HepG2 (cell line): ENCODE measurements around the gene SP5. TPM values are rescaled to one million over a fixed set of nuclear protein-coding genes. Genes with fewer than 3 reads are reported as not detected.

ENCODE experiments used
- ATF2 ChIP-seq: sonication (generic); formaldehyde crosslinking; IDR thresholded peaks from 2 replicates; pipeline ENCODE4 v1.4.0; 2020; ENCODE audit warnings: missing genetic modification reagents
- ATF4 ChIP-seq, 2 experiments: fragments of 450-650 bp in 1 of 2; sonication (generic) in 1 of 2; formaldehyde crosslinking; IDR thresholded peaks; 2 replicates each; pipeline versions ENCODE4 v1.5.0 to v1.8.0; 2020 to 2022; ENCODE audit warnings: mild to moderate bottlenecking in 1 of 2, missing genetic modification reagents in 1 of 2
- CHD4 ChIP-seq: fragments of 200-600 bp; sonication (generic); IDR thresholded peaks from 2 replicates; pipeline ENCODE4 v1.7.0; 2017; ENCODE audit warnings: mild to moderate bottlenecking, low read length, borderline replicate concordance
- CREB1 ChIP-seq, 2 experiments: fragments of 450-650 bp in 1 of 2; IDR thresholded peaks; 2 replicates each; pipeline ENCODE4 v1.6.1; 2016 to 2017; ENCODE audit warnings: control low read depth in 1 of 2, mild to moderate bottlenecking in 1 of 2, missing compliant biosample characterization in 1 of 2, missing genetic modification characterization in 1 of 2
- FOXP4 ChIP-seq: sonication (generic); formaldehyde crosslinking; IDR thresholded peaks from 2 replicates; pipeline ENCODE4 v1.4.0; 2020; ENCODE audit warnings: missing genetic modification reagents
- GABPB1 ChIP-seq: IDR thresholded peaks from 2 replicates; pipeline ENCODE4 v1.6.1; 2016; ENCODE audit warnings: mild to moderate bottlenecking, missing genetic modification reagents, moderate library complexity, missing compliant biosample characterization
- MZF1 ChIP-seq: sonication (generic); formaldehyde crosslinking; IDR thresholded peaks from 2 replicates; pipeline ENCODE4 v1.8.1; 2023; ENCODE audit warnings: mild to moderate bottlenecking, missing genetic modification reagents, borderline replicate concordance
- NFRKB ChIP-seq: fragments of 450-650 bp; IDR thresholded peaks from 2 replicates; pipeline ENCODE4 v1.6.1; 2017
- RFXANK ChIP-seq: IDR thresholded peaks from 2 replicates; pipeline ENCODE4 v1.6.1; 2016
- SAP130 ChIP-seq: IDR thresholded peaks from 2 replicates; pipeline ENCODE4 v1.6.1; 2016; ENCODE audit warnings: low read depth
- YY1 ChIP-seq: IDR thresholded peaks from 2 replicates; pipeline ENCODE4 v1.6.1; 2011; ENCODE audit warnings: low read length, low read depth, moderate library complexity, mild to moderate bottlenecking; ENCODE audit not compliant: insufficient read depth, insufficient replicate concordance
- ZFP82 ChIP-seq: sonication (generic); formaldehyde crosslinking; IDR thresholded peaks from 2 replicates; pipeline ENCODE4 v1.5.1; 2020; ENCODE audit warnings: mild to moderate bottlenecking, missing genetic modification reagents, borderline replicate concordance
- ZNF124 ChIP-seq: sonication (generic); formaldehyde crosslinking; IDR thresholded peaks from 2 replicates; pipeline ENCODE4 v1.4.0; 2020; ENCODE audit warnings: missing genetic modification reagents
- ZNF235 ChIP-seq: sonication (generic); formaldehyde crosslinking; IDR thresholded peaks from 2 replicates; pipeline ENCODE4 v1.8.1; 2023; ENCODE audit warnings: mild to moderate bottlenecking, missing genetic modification reagents, borderline replicate concordance
- ZNF329 ChIP-seq: sonication (generic); formaldehyde crosslinking; IDR thresholded peaks from 2 replicates; pipeline ENCODE4 v1.9.0; 2021; ENCODE audit warnings: low read depth, mild to moderate bottlenecking, missing genetic modification reagents
- ZNF350 ChIP-seq: sonication (generic); formaldehyde crosslinking; IDR thresholded peaks from 2 replicates; pipeline ENCODE4 v1.4.0; 2020; ENCODE audit warnings: mild to moderate bottlenecking, low read depth, missing genetic modification reagents, borderline replicate concordance
- ZNF550 ChIP-seq: sonication (generic); formaldehyde crosslinking; IDR thresholded peaks from 2 replicates; pipeline ENCODE4 v1.4.0; 2020; ENCODE audit warnings: mild to moderate bottlenecking, missing genetic modification reagents, borderline replicate concordance
- ZNF644 ChIP-seq: IDR thresholded peaks from 2 replicates; pipeline ENCODE4 v1.6.1; 2016; ENCODE audit warnings: low read depth
- ZNF709 ChIP-seq: sonication (generic); formaldehyde crosslinking; IDR thresholded peaks from 2 replicates; pipeline ENCODE4 v1.5.0; 2020; ENCODE audit warnings: mild to moderate bottlenecking, missing genetic modification reagents
- ZNF773 ChIP-seq: sonication (generic); formaldehyde crosslinking; IDR thresholded peaks from 2 replicates; pipeline ENCODE4 v1.4.0; 2020; ENCODE audit warnings: missing genetic modification reagents, borderline replicate concordance
- polyA plus RNA-seq, 8 experiments: library from polyadenylated mRNA; depleted of rRNA in 3 of 8; stranded (reverse) in 7 of 8; unstranded in 1 of 8; fragments of >200 nt; fragmentation: Illumina TruSeq in 4 of 8; extraction: Trizol in 4 of 8; gene quantifications; 2 replicates each; pipeline versions ENCODE4 v1.2.1 to v1.2.3, GENCODE V29; 2011 to 2016; ENCODE audit warnings: low read depth in 4 of 8, missing spikeins in 1 of 8, mixed read lengths in 1 of 8; ENCODE audit not compliant: insufficient read depth in 1 of 8
- total RNA-seq, 5 experiments: library from RNA; depleted of rRNA; stranded (reverse); fragments of >200 nt; fragmentation: Illumina TruSeq; extraction: Trizol; gene quantifications; 2 replicates each; pipeline ENCODE4 v1.2.3, GENCODE V29; 2016; ENCODE audit warnings: low read depth in 1 of 5
- TF ChIP-seq, protein P1 (sequence below): sonication (generic); formaldehyde crosslinking; IDR thresholded peaks from 2 replicates; pipeline ENCODE4 v1.8.0; 2022; ENCODE audit warnings: mild to moderate bottlenecking, missing genetic modification reagents; ENCODE audit not compliant: insufficient replicate concordance
- TF ChIP-seq, protein P2 (sequence below): sonication (generic); formaldehyde crosslinking; IDR thresholded peaks from 2 replicates; pipeline ENCODE4 v1.5.0; 2020; ENCODE audit warnings: mild to moderate bottlenecking, missing genetic modification reagents

Gene SP5
- total and polyA plus RNA-seq, 2 of the 13 experiments (the other 11 are each of a cell fraction or from before 2014, with no cell fraction given) = 50.8 to 119 TPM

DNA sequence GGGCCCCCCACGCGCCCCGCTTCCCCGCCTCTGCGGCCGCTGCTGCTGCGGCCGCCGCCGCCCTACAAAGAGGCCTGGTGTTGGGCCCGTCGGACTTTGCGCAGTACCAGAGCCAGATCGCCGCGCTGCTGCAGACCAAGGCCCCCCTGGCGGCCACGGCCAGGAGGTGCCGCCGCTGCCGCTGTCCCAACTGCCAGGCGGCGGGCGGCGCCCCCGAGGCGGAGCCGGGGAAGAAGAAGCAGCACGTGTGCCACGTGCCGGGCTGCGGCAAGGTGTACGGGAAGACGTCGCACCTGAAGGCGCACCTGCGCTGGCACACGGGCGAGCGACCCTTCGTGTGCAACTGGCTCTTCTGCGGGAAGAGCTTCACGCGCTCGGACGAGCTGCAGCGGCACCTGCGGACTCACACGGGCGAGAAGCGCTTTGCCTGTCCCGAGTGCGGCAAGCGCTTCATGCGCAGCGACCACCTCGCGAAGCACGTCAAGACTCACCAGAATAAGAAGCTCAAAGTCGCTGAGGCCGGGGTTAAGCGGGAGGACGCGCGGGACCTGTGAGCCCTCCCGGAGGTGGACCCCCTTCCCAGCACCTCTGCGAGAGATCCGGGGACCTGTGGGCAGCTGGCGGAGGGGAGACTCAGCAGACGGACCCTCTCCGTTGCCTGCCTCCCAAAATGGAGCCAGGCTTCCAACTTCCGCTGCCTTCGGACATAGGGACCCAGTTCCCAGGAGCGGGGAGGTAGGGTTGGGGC, 1.9 kb downstream of the SP5 start (continued):
- TF ChIP-seq ZNF124 (no peak), MZF1 (CRISPR knock-in tag) (0 out of 2 replicates have a peak, but pooled peaks have one; percentile 51), ZNF350 (CRISPR knock-in tag) (peak; percentile 53; the same call in 1 of the 2 replicates), ZFP82 (CRISPR knock-in tag) (no peak), ZNF773 (peak; percentile 88), ZNF329 (CRISPR knock-in tag) (peak; percentile 81; the same call in 1 of the 2 replicates), ATF4 (CRISPR knock-in tag; IDR thresholded peaks at IDR 0.05) (no peak; a peak in 2 of 4 replicates), NFRKB (no peak), FOXP4 (CRISPR knock-in tag) (peak; percentile 55; the same call in 1 of the 2 replicates), ZNF709 (peak; percentile 84; the same call in 1 of the 2 replicates), ZNF644 (no peak), CHD4 (no peak), SAP130 (CRISPR knock-in tag) (peak; percentile 86), ATF2 (CRISPR knock-in tag) (peak; percentile 64), RFXANK (CRISPR knock-in tag) (no peak), YY1 (peak; percentile 62), ZNF550 (CRISPR knock-in tag) (no peak), GABPB1 (CRISPR knock-in tag) (peak; percentile 82), CREB1 (IDR thresholded peaks at IDR 0.05) (no peak), CREB1 (CRISPR knock-in tag; IDR thresholded peaks at IDR 0.05) (no peak), ZNF235 (CRISPR knock-in tag) (peak; percentile 37; the same call in 1 of the 2 replicates)
- TF ChIP-seq, protein P1, sequence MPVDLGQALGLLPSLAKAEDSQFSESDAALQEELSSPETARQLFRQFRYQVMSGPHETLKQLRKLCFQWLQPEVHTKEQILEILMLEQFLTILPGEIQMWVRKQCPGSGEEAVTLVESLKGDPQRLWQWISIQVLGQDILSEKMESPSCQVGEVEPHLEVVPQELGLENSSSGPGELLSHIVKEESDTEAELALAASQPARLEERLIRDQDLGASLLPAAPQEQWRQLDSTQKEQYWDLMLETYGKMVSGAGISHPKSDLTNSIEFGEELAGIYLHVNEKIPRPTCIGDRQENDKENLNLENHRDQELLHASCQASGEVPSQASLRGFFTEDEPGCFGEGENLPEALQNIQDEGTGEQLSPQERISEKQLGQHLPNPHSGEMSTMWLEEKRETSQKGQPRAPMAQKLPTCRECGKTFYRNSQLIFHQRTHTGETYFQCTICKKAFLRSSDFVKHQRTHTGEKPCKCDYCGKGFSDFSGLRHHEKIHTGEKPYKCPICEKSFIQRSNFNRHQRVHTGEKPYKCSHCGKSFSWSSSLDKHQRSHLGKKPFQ = peak; percentile 76
- TF ChIP-seq, protein P2, sequence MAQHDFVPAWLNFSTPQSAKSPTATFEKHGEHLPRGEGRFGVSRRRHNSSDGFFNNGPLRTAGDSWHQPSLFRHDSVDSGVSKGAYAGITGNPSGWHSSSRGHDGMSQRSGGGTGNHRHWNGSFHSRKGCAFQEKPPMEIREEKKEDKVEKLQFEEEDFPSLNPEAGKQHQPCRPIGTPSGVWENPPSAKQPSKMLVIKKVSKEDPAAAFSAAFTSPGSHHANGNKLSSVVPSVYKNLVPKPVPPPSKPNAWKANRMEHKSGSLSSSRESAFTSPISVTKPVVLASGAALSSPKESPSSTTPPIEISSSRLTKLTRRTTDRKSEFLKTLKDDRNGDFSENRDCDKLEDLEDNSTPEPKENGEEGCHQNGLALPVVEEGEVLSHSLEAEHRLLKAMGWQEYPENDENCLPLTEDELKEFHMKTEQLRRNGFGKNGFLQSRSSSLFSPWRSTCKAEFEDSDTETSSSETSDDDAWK (CRISPR knock-in tag) = no peak
